Colonic mucosa (tissue), 4 donors: Measurements from ENCODE around the gene SIPA1L3. TPM values are rescaled to one million over a fixed set of nuclear protein-coding genes. Genes with fewer than 3 reads are reported as not detected.

Source experiments
- DNase-seq: peaks from one replicate; pipeline ENCODE4 v3.0.0-alpha.2; 2020
- H3K27ac ChIP-seq: fragments of 200-600 bp; one replicate; pipeline ENCODE4 v1.8.0; 2021
- H3K27me3 ChIP-seq: fragments of 200-600 bp; one replicate; pipeline ENCODE4 v1.8.0; 2021
- H3K36me3 ChIP-seq: fragments of 200-600 bp; one replicate; pipeline ENCODE4 v1.8.0; 2021
- H3K4me1 ChIP-seq: fragments of 200-600 bp; one replicate; pipeline ENCODE4 v1.8.0; 2021; ENCODE audit warnings: mild to moderate bottlenecking
- H3K4me3 ChIP-seq: fragments of 200-600 bp; one replicate; pipeline ENCODE4 v1.8.0; 2021
- H3K9ac ChIP-seq, 2 donors: one replicate each; pipeline ENCODE4 v1.7.0; 2013; ENCODE audit warnings: control low read depth in 2 of 2, low read depth in 2 of 2, low read length in 2 of 2
- H3K9me3 ChIP-seq: fragments of 200-600 bp; one replicate; pipeline ENCODE4 v1.8.0; 2021
- intact Hi-C: fragments of 100-400 bp; cut with DNase I; formaldehyde crosslinking; loops from one replicate; pipeline ENCODE4 v1.14.1; 2022
- total RNA-seq, 2 donors: library from RNA; stranded (reverse); fragmentation: NEBNext Ultra II Directional in 1 of 2; extraction: Animal tissue kit (Norgen Biotek cat#: 25700) in 1 of 2; gene quantifications; one replicate each; pipeline ENCODE4 v1.2.1, GENCODE V29; 2021
- TF ChIP-seq, protein P1 (sequence below): fragments of 200-600 bp; IDR thresholded peaks from one replicate; pipeline ENCODE4 v1.8.0; 2022; ENCODE audit warnings: antibody characterized with exemption, mild to moderate bottlenecking
- donor health status: healthy.
- donor health status: DM: no; HTN: no; CAD: no.
- donor health status: DM: no; HTN: no; CAD: no.

SIPA1L3 gene
- total RNA-seq, 2 donors from 2014 or later: 98.6 to 113 TPM

DNA sequence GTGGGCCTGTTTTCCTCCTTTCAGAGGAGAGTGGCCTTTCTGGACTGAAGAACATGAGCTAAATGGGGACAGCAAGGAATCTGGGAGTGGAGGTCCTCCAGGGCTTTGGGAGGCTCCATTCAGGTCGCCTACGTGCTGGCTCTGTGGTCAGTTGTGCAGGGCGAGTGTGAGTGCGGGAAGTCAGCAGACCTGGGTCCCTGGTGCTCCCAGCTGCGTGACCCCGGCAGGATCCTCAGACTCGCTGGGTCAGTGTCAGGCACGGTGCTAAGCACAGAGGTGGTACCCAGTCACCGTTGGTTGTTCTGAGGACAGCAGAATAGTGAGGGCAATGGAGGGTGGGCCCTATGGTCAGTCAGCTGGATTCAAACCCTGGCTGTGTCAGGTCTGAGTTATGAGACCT is 85.8 kb downstream of the SIPA1L3 start:
- Histone ChIP-seq H3K4me3 (no peak overlapping the region), H3K27ac (no peak overlapping the region), H3K36me3 (no peaks in the 10 kb centered on the region), H3K9me3 (no peaks in the 10 kb centered on the region), H3K27me3 (no peaks in the 10 kb centered on the region), H3K9ac (no peak overlapping the region), H3K4me1 (peaks cover 4% of the 10 kb centered on the region)
- intact Hi-C loops: no loop called here
- no peak for DNase-seq
- TF ChIP-seq, protein P1, sequence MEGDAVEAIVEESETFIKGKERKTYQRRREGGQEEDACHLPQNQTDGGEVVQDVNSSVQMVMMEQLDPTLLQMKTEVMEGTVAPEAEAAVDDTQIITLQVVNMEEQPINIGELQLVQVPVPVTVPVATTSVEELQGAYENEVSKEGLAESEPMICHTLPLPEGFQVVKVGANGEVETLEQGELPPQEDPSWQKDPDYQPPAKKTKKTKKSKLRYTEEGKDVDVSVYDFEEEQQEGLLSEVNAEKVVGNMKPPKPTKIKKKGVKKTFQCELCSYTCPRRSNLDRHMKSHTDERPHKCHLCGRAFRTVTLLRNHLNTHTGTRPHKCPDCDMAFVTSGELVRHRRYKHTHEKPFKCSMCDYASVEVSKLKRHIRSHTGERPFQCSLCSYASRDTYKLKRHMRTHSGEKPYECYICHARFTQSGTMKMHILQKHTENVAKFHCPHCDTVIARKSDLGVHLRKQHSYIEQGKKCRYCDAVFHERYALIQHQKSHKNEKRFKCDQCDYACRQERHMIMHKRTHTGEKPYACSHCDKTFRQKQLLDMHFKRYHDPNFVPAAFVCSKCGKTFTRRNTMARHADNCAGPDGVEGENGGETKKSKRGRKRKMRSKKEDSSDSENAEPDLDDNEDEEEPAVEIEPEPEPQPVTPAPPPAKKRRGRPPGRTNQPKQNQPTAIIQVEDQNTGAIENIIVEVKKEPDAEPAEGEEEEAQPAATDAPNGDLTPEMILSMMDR: no peak

DNA sequence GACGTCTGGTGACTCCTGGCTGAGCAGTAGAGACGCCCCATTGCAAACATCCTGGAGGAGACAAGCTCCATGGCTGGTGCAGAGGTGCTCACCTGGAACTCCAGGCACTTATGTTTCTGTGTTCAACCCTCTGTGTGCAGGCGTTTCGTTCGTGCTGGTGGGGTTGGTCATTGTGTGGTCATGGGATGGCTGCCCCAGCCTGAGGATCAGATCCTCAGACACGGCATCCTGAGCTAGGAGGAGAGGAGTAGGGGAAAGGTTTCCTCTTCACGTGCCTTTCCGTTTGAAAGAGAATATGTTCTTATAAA is 87.8 kb downstream of the SIPA1L3 start:
- intact Hi-C loops: no loop called here
- Histone ChIP-seq H3K27me3 (no peaks in the 10 kb centered on the region), H3K9ac (no peak overlapping the region), H3K9me3 (no peaks in the 10 kb centered on the region), H3K36me3 (no peaks in the 10 kb centered on the region), H3K4me1 (no peaks in the 10 kb centered on the region), H3K27ac (no peak overlapping the region), H3K4me3 (no peak overlapping the region)
- TF ChIP-seq, protein P1: no peak
- DNase-seq: no peak

DNA sequence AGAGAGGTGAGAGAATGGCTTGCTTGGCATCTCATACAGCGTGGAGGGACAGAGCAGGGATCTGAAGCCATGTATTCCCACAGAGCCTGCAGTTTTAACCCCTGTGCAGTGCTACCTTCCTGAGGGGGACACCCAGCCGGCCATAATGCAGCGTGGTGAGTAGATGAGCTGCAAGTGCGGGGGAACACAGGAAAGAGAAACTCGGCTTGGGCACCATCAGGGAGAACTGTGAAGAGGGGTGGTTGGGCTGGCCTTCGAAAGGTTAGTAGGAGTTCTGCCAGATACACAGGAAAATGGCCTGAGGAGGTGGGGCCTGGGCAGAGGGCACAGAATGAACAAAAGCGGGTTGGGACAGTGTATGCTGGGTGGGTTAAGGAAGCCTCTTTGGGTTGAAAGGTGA is 88.3 kb downstream of the SIPA1L3 start:
- no peaks in the 10 kb centered on the region for H3K36me3 ChIP-seq
- TF ChIP-seq, protein P1: no peak
- H3K27ac ChIP-seq: no peak overlapping the region
- intact Hi-C loops: no loop called here
- H3K27me3 ChIP-seq: no peaks in the 10 kb centered on the region
- no peak overlapping the region for H3K4me3 ChIP-seq
- H3K4me1 ChIP-seq: no peaks in the 10 kb centered on the region
- H3K9ac ChIP-seq: no peak overlapping the region
- no peak for DNase-seq
- H3K9me3 ChIP-seq: no peaks in the 10 kb centered on the region

DNA sequence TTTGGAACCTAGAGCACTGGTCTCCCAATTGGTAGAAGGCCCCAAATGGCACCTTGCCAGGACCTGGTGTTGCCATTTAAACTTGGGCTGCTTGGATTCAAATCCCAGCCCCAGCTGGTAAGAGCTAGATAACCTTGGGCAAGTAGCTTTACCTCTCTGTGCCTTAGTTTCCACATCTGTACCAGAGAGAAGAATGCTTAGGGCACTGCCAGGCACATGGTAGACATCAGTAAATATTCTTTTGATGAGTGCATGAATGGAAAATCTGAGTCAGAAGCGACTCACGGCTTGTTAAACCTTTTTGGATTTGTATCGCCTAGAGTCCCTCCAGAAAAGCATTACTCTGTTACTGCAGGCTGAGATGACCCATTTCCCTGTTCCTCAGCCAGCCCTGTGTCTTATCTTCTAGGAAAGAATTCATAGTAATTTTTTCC is 90.9 kb downstream of the SIPA1L3 start:
- Histone ChIP-seq H3K4me1 (no peaks in the 10 kb centered on the region), H3K9ac (no peak overlapping the region), H3K36me3 (no peaks in the 10 kb centered on the region), H3K9me3 (no peaks in the 10 kb centered on the region), H3K27me3 (no peaks in the 10 kb centered on the region), H3K27ac (no peak overlapping the region), H3K4me3 (no peak overlapping the region)
- intact Hi-C loops: no loop called here
- TF ChIP-seq, protein P1: no peak
- no peak for DNase-seq

DNA sequence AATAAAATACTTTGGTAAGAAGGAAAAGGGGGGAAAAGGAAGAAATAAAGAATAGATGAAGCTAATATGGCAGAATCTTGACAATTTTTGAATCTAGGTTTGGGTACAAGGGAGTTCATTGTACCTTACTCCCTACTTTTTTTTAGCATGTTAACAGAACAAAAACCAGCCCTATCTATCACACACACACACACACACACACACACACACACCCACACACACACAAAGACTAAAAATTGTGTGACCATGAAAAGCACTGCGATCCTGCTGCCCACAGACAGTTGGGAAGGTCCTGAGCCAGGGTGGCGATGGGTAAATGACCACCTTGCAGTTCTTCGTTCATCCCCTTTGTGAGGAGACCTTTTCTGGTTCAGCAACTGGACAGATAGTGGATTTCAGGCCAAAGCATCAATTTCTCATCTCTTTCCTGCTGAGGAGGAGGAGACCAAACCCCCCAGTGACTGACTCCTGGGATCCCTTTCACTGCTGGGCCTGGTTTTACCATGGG is 91.8 kb downstream of the SIPA1L3 start:
- H3K4me1 ChIP-seq: no peaks in the 10 kb centered on the region
- no peaks in the 10 kb centered on the region for H3K27me3 ChIP-seq
- intact Hi-C loops: no loop called here
- TF ChIP-seq, protein P1: no peak
- H3K9me3 ChIP-seq: no peaks in the 10 kb centered on the region
- no peaks in the 10 kb centered on the region for H3K36me3 ChIP-seq
- no peak overlapping the region for H3K27ac ChIP-seq
- no peak overlapping the region for H3K4me3 ChIP-seq
- H3K9ac ChIP-seq: peak overlapping the region in 1 of 2 donors; percentile 18
- no peak for DNase-seq
